ENCODE results near the gene IKZF1.
A peak's percentile ranks its signal among the peaks of the same experiment; 100 is the strongest.

Gene IKZF1

GRCh38 chr7:50305583-50306493 is 1.3 kb downstream of the IKZF1 start:
- H3K4me2 ChIP-seq (ENCODE audit: low read length) = peak overlapping the region; percentile 80
- H4K20me1 ChIP-seq (ENCODE audit: control insufficient read depth, insufficient read depth, low read depth, low read length) = no peaks in the 10 kb centered on the region
- H3K27ac ChIP-seq (ENCODE audit: low read depth, low read length) = peak overlapping the region; percentile 82
- H3K9me3 ChIP-seq (ENCODE audit: control insufficient read depth, insufficient read depth, low read length) = no peaks in the 10 kb centered on the region
- H3K4me3 ChIP-seq (ENCODE audit: low read length) = peak overlapping the region; percentile 91
- H3F3A ChIP-seq (ENCODE audit: control insufficient read depth, insufficient read depth) = peaks cover 41% of the 10 kb centered on the region
- H3K4me1 ChIP-seq (ENCODE audit: control insufficient read depth, low read length) = peaks cover 31% of the 10 kb centered on the region
- peaks cover 8% of the 10 kb centered on the region; the same call in 1 of the 2 replicates for H3K27me3 ChIP-seq (ENCODE audit: control insufficient read depth, low read length)
- no peak for TF ChIP-seq EZH2phosphoT487 (IDR thresholded peaks at IDR 0.05; ENCODE audit: borderline replicate concordance, low read length)
- no peaks in the 10 kb centered on the region for H3K9me2 ChIP-seq (replicated peaks; ENCODE audit: control insufficient read depth, low read length)
- H3K36me3 ChIP-seq (ENCODE audit: control insufficient read depth, low read length) = peaks cover 48% of the 10 kb centered on the region
- peaks cover 63% of the 10 kb centered on the region for H3K79me2 ChIP-seq (ENCODE audit: control insufficient read depth, low read length)

DNA sequence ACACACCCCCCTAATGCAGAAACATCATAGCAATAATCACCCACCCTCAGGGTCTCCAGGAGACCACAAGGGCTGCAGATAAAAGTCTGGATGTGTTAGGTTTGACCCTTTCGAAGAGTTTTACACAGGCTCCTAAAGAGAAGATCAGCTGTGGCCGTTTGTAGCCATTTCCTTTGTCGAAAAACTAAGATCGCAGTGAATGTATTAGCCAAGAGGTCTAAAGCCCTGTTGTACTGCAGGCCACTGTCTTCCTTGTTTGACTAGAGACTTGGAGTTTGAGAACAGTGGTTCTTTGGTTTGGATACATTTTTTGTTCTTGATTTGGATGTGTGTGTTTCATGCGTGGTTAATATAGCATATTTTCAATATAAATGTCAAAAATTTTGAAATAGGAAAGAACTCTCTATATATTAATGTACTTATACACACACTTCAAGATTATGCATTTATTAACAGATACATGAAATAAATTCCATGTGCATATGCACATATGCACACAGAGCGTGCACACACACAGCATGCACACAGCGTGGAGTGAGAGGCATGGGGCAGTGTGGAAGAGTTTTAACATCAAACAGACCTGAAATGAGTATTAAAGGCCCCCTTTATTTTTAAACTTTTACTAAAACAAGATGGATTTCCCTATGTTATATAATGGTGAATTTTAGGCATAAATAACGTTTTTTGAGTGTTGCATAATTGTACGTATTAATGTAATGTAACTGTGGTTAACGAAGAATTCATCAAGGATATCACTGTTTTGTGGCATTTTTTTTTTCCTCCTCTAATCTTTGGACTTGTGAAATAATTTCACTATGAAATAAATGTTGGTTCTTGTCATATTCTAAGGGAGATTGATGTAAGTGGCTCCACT is 2.2 kb downstream of the IKZF1 start:
- Histone ChIP-seq H3K36me3 (ENCODE audit: control insufficient read depth, low read length) (peaks cover 57% of the 10 kb centered on the region), H3K9me2 (replicated peaks; ENCODE audit: control insufficient read depth, low read length) (no peaks in the 10 kb centered on the region), H3K4me2 (ENCODE audit: low read length) (peak overlapping the region; percentile 80), H4K20me1 (ENCODE audit: control insufficient read depth, insufficient read depth, low read depth, low read length) (no peaks in the 10 kb centered on the region), H3F3A (ENCODE audit: control insufficient read depth, insufficient read depth) (peaks cover 46% of the 10 kb centered on the region), H3K27ac (ENCODE audit: low read depth, low read length) (peak overlapping the region; percentile 82), H3K79me2 (ENCODE audit: control insufficient read depth, low read length) (peaks cover 72% of the 10 kb centered on the region), H3K4me1 (ENCODE audit: control insufficient read depth, low read length) (peaks cover 35% of the 10 kb centered on the region), H3K4me3 (ENCODE audit: low read length) (peak overlapping the region; percentile 91), H3K27me3 (ENCODE audit: control insufficient read depth, low read length) (peaks cover 8% of the 10 kb centered on the region; the same call in 1 of the 2 replicates), H3K9me3 (ENCODE audit: control insufficient read depth, insufficient read depth, low read length) (no peaks in the 10 kb centered on the region)
- TF ChIP-seq, protein P1, sequence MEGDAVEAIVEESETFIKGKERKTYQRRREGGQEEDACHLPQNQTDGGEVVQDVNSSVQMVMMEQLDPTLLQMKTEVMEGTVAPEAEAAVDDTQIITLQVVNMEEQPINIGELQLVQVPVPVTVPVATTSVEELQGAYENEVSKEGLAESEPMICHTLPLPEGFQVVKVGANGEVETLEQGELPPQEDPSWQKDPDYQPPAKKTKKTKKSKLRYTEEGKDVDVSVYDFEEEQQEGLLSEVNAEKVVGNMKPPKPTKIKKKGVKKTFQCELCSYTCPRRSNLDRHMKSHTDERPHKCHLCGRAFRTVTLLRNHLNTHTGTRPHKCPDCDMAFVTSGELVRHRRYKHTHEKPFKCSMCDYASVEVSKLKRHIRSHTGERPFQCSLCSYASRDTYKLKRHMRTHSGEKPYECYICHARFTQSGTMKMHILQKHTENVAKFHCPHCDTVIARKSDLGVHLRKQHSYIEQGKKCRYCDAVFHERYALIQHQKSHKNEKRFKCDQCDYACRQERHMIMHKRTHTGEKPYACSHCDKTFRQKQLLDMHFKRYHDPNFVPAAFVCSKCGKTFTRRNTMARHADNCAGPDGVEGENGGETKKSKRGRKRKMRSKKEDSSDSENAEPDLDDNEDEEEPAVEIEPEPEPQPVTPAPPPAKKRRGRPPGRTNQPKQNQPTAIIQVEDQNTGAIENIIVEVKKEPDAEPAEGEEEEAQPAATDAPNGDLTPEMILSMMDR (IDR thresholded peaks at IDR 0.05; ENCODE audit: low read depth, low read length, poor library complexity, severe bottlenecking) = no peak
- TF ChIP-seq EZH2phosphoT487 (IDR thresholded peaks at IDR 0.05; ENCODE audit: borderline replicate concordance, low read length) = no peak

GRCh38 chr7:50307368-50308032 is 3.0 kb downstream of the IKZF1 start:
- H3K9me3 ChIP-seq (ENCODE audit: control insufficient read depth, insufficient read depth, low read length) = no peaks in the 10 kb centered on the region
- peak overlapping the region; percentile 82 for H3K27ac ChIP-seq (ENCODE audit: low read depth, low read length)
- peaks cover 5% of the 10 kb centered on the region; the same call in 1 of the 2 replicates for H4K20me1 ChIP-seq (ENCODE audit: control insufficient read depth, insufficient read depth, low read depth, low read length)
- H3K4me1 ChIP-seq (ENCODE audit: control insufficient read depth, low read length) = peaks cover 43% of the 10 kb centered on the region
- H3F3A ChIP-seq (ENCODE audit: control insufficient read depth, insufficient read depth) = peaks cover 53% of the 10 kb centered on the region
- peaks cover 80% of the 10 kb centered on the region for H3K79me2 ChIP-seq (ENCODE audit: control insufficient read depth, low read length)
- TF ChIP-seq, protein P1 (IDR thresholded peaks at IDR 0.05; ENCODE audit: low read depth, low read length, poor library complexity, severe bottlenecking) = peak; percentile 60
- TF ChIP-seq EZH2phosphoT487 (IDR thresholded peaks at IDR 0.05; ENCODE audit: borderline replicate concordance, low read length) = no peak
- H3K4me3 ChIP-seq (ENCODE audit: low read length) = peak overlapping the region; percentile 91
- peaks cover 64% of the 10 kb centered on the region for H3K36me3 ChIP-seq (ENCODE audit: control insufficient read depth, low read length)
- H3K27me3 ChIP-seq (ENCODE audit: control insufficient read depth, low read length) = peaks cover 5% of the 10 kb centered on the region; the same call in 1 of the 2 replicates
- peak overlapping the region; percentile 80 for H3K4me2 ChIP-seq (ENCODE audit: low read length)
- no peaks in the 10 kb centered on the region for H3K9me2 ChIP-seq (replicated peaks; ENCODE audit: control insufficient read depth, low read length)
